SK-N-DZ (cell line): ENCODE data around the gene DISC1.
"Not testable (repeated sequence)": the region's sequence is repeated elsewhere in the genome, so short reads cannot be mapped to it uniquely, and the experiment has no call there.

Experiments used
- DNase-seq: peaks from one replicate; pipeline ENCODE4 v3.0.0-alpha.2; 2015; ENCODE audit warnings: low spot score

DISC1 gene

DNA sequence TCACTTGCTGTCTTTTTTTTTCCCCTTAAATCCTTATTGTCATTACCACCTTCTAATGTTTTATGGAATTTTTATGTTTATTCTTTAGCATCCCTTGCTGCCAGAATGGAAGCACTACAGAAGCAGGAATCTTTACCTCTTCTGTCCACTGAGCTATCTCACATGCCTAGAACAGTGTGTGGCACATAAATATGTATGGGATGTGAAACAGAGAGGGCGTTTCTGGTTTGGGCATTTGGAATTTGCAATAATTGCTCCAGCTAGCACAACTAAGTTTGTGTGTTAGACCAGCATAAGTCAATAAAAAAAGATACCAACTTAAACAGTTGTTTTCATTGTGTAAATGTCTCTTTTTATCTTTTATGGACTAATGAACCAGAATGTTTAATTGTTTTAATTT, 330.8 kb downstream of the DISC1 start:
- no peak for DNase-seq

DNA sequence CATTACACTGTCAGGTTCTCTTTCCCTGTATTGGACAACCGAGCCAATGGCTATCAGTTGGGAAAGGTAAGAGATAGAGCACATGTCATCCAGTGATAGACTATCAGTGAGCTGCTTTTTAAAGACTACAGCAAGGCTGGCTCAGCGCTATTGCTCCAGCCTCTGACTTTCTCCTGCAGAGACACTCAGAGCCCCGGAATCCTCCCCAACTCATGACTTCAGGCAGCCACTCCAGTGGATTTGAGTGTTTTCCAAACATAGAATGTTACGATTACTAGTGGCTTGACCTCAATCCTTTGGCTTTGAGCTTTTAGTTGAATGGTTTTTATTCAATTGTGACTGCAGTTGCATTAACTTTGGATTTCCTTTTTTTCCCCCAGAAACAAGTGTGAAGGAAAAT, 331.9 kb downstream of the DISC1 start:
- DNase-seq = no peak

DNA sequence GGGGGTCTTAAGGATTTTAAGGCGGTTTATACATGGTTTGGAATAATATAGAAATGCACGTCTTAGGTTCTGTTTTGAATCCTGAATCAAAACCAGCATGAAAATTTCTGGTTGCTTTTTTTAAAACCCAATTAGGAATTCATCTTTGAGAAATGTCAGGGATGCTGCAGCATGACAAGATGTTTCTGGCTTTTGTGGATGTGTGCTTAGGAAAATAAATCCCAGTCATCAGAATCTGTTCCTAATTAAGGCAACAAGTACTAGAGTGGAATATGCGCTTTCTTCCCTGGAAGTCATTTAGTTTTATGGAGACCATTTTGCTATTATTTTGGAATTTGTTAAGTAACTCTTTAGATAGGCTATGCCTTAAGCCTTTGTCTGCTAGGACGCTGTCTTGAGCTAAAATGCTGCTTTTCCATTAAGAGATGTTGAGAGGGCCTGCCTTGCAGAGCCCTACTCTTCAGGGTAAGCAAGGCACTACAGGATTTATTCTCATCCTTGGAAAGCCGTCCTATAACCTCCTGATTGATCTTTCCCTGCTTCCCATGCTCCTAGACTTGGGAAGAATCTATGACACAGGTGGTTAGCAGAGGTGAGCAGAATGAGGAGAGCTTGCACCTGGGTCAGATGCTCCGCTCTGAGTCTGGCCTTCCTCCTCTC, 332.8 kb downstream of the DISC1 start:
- peak; percentile 32 for DNase-seq

DNA sequence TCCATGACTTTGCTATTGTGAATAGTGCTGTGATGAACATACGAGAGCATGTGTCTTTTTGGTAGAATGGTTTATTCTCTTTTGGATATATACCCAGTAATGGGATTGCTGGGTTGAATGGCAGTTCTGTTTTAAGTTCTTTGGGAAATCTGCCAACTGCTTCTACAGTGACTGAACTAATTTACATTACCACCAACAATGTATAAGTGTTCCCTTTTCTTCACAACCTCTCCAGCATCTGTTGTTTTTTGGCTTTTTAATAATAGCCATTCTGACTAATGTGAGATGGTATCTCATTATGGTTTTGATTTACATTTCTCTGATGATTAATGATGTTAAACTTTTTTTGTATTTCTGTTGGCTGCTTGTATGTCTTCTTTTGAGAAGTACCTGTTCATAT, 335.2 kb downstream of the DISC1 start:
- not testable (repeated sequence) for DNase-seq

DNA sequence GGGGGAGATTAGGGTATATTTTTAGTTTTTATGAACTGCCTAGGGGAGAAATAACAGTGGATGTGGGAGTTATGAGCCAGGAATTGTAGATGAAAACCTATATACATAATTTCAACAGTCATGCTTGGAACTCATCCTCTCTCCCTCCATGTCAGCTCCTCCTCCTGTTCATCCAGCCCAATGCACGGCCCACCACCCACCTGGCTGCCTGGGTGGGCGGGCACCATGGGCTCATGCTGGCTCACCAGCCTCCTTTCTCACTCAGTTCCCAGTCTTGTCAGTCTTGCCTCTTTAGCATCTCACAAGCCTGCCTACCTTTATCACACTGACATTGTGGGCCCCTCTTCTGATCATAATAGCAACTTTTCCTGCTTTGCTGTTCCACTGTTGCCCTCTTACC, 336.0 kb downstream of the DISC1 start:
- no peak for DNase-seq

DNA sequence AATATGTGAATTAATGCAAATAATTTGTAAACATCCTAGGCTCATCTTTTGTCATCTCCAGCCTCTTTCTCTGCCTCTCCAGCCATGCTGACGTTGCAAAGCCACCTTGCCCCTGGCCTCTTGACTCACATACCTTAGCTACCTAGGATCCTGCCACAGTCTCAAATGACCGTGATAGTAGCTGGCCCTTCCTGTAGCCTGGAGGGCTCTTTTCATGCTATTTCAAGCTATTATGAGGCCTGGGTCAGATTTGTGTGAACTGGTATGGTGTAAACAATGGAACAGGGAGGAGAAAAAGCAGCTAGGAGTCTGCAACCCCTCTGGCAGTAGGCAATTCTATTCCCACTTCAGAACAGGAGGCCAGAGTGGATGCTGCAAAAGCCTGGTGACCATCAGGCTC, 337.7 kb downstream of the DISC1 start:
- no peak for DNase-seq

DNA sequence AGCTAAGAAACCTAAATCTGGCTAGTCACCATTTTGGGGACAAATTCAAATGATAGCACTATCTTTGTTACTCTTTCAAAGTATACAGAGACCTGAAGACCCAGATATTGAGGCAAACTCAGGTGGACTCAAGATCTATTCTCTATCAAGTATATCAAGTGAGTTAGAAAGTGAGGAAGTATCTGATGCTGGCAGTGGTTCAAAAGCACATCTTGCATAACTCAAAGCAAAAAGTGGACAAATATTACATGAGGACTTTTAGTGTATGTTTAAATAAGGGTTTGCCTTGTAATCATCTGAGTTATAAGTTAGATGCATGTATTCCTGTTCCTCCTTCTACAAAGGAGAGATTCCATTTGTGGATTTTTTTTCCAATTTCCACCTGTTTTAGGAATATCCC, 338.4 kb downstream of the DISC1 start:
- no peak for DNase-seq

DNA sequence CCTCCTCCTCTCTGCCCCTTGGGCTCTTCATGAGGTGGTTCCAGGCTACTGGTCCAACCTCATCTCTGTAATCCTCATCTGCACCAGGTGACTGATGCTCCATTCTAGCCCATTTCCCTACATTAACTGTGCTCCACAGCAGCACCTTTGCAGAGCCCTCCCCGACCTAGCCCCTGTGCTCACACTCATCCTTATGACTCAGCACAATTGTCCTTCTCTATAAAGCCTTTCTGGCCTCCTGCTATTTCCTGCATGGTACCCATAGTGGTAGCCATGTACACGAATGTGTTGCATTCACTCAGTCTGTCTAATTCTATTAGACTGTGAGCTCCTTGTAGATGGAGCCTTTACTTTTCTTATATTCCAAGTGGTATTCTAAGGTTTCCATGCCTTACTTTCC, 339.0 kb downstream of the DISC1 start:
- no peak for DNase-seq

DNA sequence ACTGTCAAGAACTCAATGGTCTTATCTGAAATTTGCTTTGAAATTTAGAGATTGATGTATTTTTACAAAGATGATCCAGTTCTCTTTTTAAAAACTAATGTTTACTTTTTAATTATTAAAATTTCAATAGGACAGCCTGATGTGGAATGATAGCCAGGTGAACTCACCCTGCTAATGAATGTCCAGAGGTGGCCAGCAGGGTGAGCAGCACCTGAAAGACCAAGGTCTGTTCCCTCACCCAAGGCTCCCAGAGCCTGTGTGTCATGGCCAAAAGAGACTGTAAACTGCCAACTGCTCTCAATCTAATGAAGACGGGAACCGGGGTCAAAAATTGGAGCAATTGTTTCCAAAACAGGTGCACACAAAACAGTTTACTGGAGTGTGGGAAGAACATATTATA, 340.4 kb downstream of the DISC1 start:
- no peak for DNase-seq

DNA sequence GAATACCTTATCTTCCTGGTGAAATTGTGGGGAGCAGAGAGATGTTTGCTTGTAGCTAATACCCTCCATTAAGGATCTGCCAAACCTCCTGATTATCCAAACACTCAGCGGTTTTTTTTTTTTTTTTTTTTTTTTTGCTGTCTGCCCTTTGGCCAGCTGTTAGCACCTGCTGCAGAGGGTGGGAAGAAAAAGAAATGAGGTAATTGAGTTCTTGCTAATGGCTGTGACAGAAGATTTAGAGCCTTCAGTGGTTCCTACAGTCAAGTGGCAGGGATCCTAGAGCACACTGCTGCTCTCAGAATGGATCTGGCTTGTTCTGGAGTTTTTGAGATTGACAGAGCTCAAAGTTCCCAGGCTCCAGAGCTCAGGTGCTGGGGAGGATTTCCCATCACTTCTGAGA, 342.5 kb downstream of the DISC1 start:
- no peak for DNase-seq

DNA sequence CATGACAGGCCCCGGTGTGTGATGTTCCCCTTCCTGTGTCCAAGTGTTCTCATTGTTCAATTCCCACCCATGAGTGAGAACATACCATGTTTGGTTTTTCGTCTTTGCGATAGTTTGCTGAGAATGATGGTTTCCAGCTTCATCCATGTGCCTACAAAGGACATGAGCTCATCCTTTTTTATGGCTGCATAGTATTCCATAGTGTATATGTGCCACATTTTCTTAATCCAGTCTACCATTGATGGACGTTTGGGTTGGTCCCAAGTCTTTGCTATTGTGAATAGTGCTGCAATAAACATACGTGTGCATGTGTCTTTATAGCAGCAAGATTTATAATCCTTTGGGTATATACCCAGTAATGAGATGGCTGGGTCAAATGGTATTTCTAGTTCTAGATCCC, 343.2 kb downstream of the DISC1 start:
- DNase-seq = not testable (repeated sequence)

DNA sequence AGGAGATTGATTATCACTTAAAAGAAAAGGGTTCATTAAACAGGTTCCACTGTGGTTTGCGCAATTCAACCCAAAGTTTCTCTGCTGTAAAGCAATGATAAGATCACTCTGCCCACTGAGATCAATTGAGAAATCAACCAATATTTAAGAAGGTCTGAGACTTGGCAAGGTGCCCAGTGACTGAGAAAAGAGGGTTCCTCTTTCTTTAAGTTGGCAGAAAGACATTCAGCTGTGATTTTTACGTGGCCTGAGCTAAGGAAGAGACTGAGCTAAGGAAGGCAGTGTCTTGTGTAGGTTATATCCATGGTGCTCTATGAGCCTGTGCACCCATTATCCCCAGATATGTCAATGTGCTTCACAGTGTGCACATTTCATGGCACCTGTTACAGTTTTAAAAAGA, 344.1 kb downstream of the DISC1 start:
- DNase-seq = no peak

DNA sequence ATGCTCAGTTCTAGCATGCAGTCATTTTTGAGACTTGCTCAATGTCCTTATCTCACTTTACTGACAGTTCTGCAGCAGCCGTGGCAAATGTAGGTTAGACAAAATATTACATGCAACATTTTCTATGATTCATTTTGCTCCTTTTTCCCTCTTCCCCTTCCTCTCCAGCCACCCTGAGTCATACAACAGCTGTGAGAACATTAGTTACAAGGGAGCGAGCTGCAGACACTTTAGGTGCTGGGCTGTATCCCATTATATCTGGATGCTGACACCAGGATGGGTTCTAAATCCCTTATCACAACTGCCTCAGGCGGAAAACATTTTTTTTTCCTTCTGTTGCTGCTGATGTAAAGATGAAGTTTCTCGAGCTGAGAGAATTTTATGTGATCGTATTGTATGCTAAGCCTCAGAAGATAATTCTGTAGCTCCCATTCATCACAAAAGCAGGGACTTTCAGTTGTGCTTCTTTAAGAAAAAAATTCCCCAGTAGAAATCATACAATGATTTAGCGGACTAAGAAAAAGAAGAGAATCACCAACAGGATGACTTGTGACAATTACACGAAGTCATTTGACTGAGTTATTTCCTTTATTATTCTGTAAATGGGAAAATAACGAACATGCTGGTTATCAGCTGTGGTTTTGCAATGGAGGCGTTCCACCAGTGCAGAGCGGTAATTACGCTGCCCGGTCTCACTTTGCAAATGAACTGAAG, 345.0 kb downstream of the DISC1 start:
- DNase-seq = no peak

DNA sequence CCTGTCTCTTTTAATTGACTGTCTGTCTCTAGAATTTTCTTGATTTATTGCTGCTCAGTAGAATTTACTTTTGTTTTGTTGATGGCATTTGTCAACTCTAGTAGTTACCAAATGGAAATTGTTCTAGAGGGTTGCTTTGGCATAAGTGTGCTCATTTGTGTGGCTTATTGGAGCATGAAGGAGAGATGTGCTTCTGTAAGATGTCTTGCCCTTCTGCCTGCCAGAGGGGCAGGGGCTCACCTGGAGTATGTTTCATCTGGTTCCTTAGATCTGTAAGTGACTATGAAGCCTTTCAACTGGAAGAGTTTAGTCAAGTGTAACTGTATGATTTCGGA, 345.5 kb downstream of the DISC1 start:
- no peak for DNase-seq

DNA sequence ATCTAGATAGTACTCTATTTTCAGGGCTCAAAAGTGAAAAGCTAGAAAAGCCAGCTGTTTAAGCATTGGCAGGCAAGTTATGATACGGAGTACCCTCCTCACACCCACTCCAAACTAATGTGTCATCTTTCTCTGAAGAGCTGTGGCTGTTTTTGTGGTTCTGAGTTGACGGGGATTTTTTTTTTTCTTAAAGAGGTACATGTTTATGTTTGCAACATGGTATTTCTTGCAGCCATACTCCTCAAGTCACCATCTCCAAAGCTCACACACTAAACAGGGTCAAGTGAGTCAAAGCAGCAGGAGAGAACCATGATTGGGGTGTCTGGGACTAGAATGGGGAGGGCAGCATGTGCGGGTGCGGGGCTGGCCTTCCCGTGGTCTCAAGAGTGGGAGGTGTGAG, 347.2 kb downstream of the DISC1 start:
- DNase-seq = no peak

DNA sequence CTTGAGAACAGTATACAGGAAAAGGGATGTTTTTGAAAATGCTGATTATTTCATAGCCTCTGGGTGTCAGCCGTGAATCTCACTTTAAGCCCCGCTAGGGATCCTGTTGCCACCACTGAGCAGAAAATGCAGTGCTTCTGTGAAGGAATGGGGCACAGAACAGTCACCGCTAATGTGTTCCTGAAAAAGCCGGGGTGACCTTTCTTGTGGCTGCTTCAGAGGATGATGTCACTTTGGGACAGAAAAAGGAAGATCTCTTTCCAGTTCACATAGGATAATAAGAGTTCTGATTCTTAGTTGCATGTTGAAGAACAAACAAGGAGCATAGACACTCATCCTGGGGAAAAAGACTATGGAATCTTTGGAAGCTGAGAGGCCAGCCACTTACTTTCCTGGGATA, 349.6 kb downstream of the DISC1 start:
- DNase-seq = no peak

DNA sequence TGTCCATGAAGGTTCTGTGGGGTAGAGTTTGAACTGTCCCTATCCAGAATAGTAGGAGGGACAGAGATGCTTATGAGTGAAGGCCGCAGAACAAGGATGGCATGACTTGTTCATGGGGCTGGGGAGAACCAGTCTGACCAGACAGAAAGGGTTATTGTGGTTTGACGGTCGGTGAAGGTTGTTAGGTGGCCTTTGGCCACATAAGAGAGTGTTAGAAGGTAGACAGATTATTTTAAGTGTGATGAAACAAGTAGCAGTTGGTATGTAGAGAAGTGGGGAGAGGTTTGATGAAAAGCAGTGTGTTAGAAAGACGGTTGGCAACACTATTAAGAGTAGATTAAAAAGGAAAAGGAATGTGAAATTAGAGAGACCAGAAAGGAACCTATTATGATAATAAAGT, 355.1 kb downstream of the DISC1 start:
- DNase-seq = no peak

DNA sequence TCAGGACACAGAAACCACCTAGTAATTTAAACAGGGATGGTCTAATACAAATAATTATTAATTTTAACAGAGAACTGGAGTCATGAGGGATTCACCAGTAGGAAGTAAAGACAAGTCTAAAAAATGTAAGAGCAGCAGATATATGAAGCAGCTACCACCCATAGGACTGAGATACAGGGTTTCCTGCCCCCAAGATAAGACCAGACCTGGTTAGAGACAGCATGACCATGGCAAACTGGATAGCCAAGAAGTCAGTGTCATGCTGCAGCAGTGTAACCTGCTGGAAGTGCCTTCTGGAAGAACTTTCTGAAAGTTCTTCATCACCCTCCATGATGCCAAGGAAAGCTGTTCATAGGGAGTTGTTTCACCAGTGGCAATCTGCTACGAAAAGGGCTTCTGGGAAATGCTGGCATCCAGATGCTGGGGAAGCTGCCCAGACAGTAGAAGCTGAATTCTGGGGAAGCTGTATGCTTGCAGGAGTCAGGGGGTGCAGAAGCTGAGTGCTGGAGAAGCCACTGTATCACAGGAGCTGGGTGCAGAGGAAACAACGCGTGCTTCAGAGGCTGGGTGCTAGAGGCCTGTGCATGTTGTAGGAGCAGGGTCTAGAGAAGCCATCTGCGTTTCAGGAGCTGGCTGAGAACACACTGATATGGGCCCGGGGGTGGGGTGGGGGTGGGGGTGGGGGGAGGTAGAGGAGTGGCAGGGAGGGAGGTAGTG, 356.4 kb downstream of the DISC1 start:
- DNase-seq = no peak

DNA sequence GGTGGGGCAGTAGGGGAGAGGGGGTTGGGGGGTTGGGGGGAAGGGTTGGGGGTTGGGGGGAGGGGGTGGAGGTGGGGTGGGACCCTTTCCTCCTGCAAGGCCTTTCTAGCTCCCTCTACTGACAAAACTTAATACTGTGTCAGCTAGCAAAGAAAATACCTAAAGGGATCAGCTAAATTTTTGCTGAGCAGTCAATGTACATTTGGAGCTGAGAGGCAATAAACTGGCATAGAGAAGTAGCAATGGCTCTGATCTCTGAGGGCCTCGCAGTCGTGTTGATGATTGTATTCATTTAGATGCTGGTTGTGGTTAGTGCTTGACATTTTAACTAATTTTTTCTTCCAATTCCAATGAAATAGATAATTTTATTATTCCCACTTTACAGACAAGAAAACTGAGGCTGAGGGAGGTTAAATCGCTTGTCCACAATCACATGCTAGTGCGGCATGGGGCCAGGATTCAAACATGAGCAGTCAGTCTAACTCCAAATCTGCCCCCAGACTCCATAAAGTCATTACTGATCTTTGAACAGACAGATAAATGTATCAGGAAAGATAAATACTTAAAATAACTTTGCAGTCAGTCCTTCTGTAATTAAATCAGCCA, 357.1 kb downstream of the DISC1 start:
- DNase-seq = no peak

DNA sequence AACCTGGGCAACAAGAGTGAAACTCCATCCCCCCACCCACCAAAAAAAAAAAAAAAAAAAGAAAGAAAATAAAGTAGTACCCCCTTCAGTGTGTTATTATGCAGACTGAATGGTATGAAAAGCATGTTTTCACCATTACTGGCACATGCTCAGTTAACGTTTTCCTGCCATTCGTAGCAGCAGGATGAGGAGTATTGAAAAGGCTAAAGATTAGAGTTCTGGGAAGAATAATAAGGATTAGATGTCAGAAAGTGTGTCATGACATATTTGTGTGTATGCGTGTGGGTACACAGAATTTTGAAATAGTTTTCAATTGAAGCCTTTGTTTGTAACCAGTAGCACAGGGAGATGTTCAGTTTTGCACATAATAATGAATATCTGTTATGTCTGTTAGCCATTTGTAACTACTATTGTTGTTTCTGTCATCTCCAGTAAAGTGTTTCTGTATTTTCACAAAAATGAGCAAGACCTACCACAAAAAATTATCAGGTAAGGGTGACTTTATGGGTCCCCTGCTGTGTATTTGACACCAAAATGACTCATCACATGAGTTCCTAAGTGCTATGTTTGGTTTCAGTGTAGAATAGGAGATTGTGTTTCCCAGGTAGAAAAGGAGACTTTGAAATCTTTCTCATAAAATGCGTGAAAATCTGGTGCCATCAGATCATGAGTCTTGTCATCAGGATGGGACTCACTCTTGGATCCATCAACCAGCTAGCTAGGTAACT, 358.9 kb downstream of the DISC1 start:
- no peak for DNase-seq

DNA sequence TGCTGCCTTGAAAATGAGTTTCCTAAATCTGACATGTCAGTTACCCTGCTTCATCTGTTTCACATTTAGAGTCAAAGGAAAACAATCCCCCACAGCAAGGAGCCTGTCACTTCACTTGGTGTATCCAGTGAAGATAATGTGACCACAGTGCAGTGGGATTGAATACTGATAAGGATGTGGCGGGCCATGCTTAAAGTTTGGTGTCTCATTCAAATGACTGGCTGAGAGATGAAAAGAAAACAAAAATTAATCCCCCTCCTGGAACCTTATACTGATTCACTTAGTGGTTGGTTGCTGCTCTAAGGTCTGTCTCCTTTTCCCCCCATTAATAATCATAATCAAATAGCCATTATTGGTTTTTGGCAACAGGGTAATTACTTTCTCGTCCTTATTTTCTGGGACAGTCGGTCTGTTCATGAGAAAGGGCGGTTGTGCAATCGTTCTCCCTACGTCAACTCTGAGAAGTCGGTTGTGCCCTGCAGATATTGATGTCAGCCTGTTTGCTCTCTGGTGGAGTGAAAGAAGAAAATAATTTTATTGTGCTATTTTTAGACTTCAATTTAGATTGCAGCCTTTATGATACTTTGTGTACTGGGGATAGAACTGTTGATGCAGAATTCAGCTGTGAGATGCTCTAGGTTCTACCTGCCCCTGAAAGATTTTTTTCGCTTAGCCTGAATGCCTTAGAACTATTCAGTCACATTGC, 360.2 kb downstream of the DISC1 start:
- no peak for DNase-seq
